K562 (cell line): Measurements from ENCODE around the gene RNF135. TPM values are rescaled to one million over a fixed set of nuclear protein-coding genes. Genes with fewer than 3 reads are reported as not detected.

Experiments used
- ATAC-seq: fragments of 200-7000 bp; cut with Tn5 transposase; 3 replicates; pipeline ENCODE4 v1.9.1; 2020; ENCODE audit warnings: moderate library complexity
- BruUV-seq: library from RNA; stranded (reverse); fragments of 400-500 nt; replicated peaks from 2 replicates; lab custom pipeline; 2021; lab: Mats Ljungman, UMichigan
- CTCF ChIA-PET: fragments of 300-600 bp; formaldehyde crosslinking; extraction: SDS; loops from one replicate; lab custom pipeline; 2021; ENCODE audit warnings: low intra/inter-chr PET ratio; lab: Yijun Ruan, JAX
- POLR2A ChIA-PET: fragments of 300-600, 350-650 bp; sonication (Branson Sonifier 250); formaldehyde crosslinking; extraction: SDS; loops from one replicate; lab custom pipeline; 2021; ENCODE audit warnings: antibody characterized with exemption, inconsistent platforms; lab: Yijun Ruan, JAX
- DNase-seq, 4 experiments: peaks; one replicate each; pipeline versions ENCODE4 v3.0.0 to v3.0.0-alpha.2; 2011 to 2018; ENCODE audit warnings: low spot score in 3 of 4, mixed read lengths in 3 of 4; ENCODE audit errors: extremely low read depth in 1 of 4
- FAIRE-seq: peaks from 2 replicates; lab custom pipeline; 2011; peaks lifted over from hg19 to GRCh38; lab: Jason Lieb, UNC
- H2AFZ ChIP-seq: 2 replicates; pipeline ENCODE4 v1.6.0; 2011; ENCODE audit warnings: low read depth, low read length, control low read depth, inconsistent platforms
- H3K27ac ChIP-seq: fragments of 200-600 bp; 3 replicates; pipeline ENCODE4 v1.8.0; 2011; ENCODE audit warnings: low read depth, mild to moderate bottlenecking, control low read depth, inconsistent platforms, low read length, moderate library complexity, mixed read lengths; ENCODE audit errors: extremely low read depth
- H3K27me3 ChIP-seq, 2 experiments: fragments of 300-600 bp in 1 of 2; 2 replicates in 1 of 2; 3 replicates in 1 of 2; pipeline versions ENCODE4 v1.6.0 to v1.8.0; 2011; ENCODE audit warnings: inconsistent platforms in 2 of 2, low read length in 2 of 2, mild to moderate bottlenecking in 1 of 2, mixed read lengths in 1 of 2, moderate library complexity in 1 of 2; ENCODE audit not compliant: control insufficient read depth in 2 of 2, insufficient read depth in 2 of 2
- H3K36me3 ChIP-seq: fragments of 300-600 bp; 3 replicates; pipeline ENCODE4 v1.8.0; 2011; ENCODE audit warnings: mild to moderate bottlenecking, low read length, inconsistent platforms; ENCODE audit not compliant: control insufficient read depth, insufficient read depth
- H3K4me1 ChIP-seq, 2 experiments: fragments of 200-600 bp in 1 of 2; replicated peaks in 1 of 2; 2 replicates in 1 of 2; 3 replicates in 1 of 2; pipeline versions ENCODE4 v1.5.1 to v1.8.0; 2011; ENCODE audit warnings: inconsistent platforms in 2 of 2, low read length in 2 of 2, mild to moderate bottlenecking in 1 of 2, mixed read lengths in 1 of 2, moderate library complexity in 1 of 2; ENCODE audit not compliant: control insufficient read depth in 2 of 2, insufficient read depth in 2 of 2
- H3K4me2 ChIP-seq: 2 replicates; pipeline ENCODE4 v1.6.1; 2011; ENCODE audit warnings: low read length, control low read depth, inconsistent platforms, mixed read lengths; ENCODE audit not compliant: insufficient read depth
- H3K4me3 ChIP-seq: fragments of 200-600 bp; sonication (generic), shearing (Covaris generic); 2 replicates; pipeline ENCODE4 v1.5.1; 2016; ENCODE audit warnings: control low read depth, inconsistent platforms
- H3K79me2 ChIP-seq: fragments of 200-600 bp; 3 replicates; pipeline ENCODE4 v1.8.0; 2011; ENCODE audit warnings: low read length, inconsistent platforms; ENCODE audit not compliant: control insufficient read depth, insufficient read depth
- H3K9ac ChIP-seq, 2 experiments: 2 replicates each; pipeline versions ENCODE4 v1.6.0 to v1.6.1; 2011; ENCODE audit warnings: low read depth in 2 of 2, low read length in 2 of 2, control low read depth in 1 of 2, inconsistent platforms in 1 of 2, mild to moderate bottlenecking in 1 of 2, mixed read lengths in 1 of 2; ENCODE audit not compliant: insufficient read depth in 1 of 2
- H3K9me1 ChIP-seq: one replicate; pipeline ENCODE4 v1.6.0; 2011; ENCODE audit warnings: inconsistent platforms, mild to moderate bottlenecking, low read length, moderate library complexity; ENCODE audit not compliant: control insufficient read depth, insufficient read depth
- H3K9me3 ChIP-seq: replicated peaks from 2 replicates; pipeline ENCODE4 v1.5.1; 2011; ENCODE audit warnings: low read depth, low read length, inconsistent platforms; ENCODE audit not compliant: control insufficient read depth, insufficient read depth
- H4K20me1 ChIP-seq: replicated peaks from 2 replicates; pipeline ENCODE4 v1.6.1; 2011; ENCODE audit warnings: low read length, inconsistent platforms, mixed read lengths; ENCODE audit not compliant: control insufficient read depth, insufficient read depth
- C11orf30 ChIP-seq: fragments of 450-650 bp; IDR thresholded peaks from 2 replicates; pipeline ENCODE4 v1.6.1; 2016; ENCODE audit warnings: low read depth, mild to moderate bottlenecking
- ZNF609 ChIP-seq: sonication (generic); formaldehyde crosslinking; IDR thresholded peaks from 2 replicates; pipeline ENCODE4 v1.8.1; 2023; ENCODE audit warnings: missing genetic modification reagents, mild to moderate bottlenecking, borderline replicate concordance
- WGBS: fragments of 100-300 bp; shearing (Covaris generic); methylation state at CpG from one replicate; pipeline ENCODE4 v1.1.6; 2016; ENCODE audit warnings: low coverage, mixed read lengths; ENCODE audit not compliant: insufficient coverage; ENCODE audit errors: missing lambda C conversion rate; 5-methylcytosine and 5-hydroxymethylcytosine counted together
- in situ Hi-C: fragments of 300-500 bp; cut with MboI; formaldehyde crosslinking; loops from 4 replicates; pipeline ENCODE4 v1.15.0; 2018; ENCODE audit warnings: inconsistent platforms, mixed read lengths
- intact Hi-C: fragments of 100-400 bp; cut with micrococcal nuclease; formaldehyde crosslinking; loops from 2 replicates; pipeline ENCODE4 v1.14.2; 2022
- polyA plus RNA-seq, 8 experiments: library from polyadenylated mRNA; depleted of rRNA in 4 of 8; stranded (reverse) in 5 of 8; unstranded in 3 of 8; fragments of >200 nt; fragmentation: Nextera tagmentation in 2 of 8; fragmentation: Illumina TruSeq in 1 of 8; extraction: Ambion mirVana in 2 of 8; extraction: Trizol in 1 of 8; gene quantifications; 2 replicates each; pipeline versions ENCODE4 v1.2.1 to v1.2.3, GENCODE V29; 2011 to 2014; ENCODE audit warnings: inconsistent platforms in 1 of 8, missing spikeins in 1 of 8
- total RNA-seq, 7 experiments: library from RNA; depleted of rRNA in 6 of 7; stranded (reverse); fragments of >200 nt in 6 of 7; fragmentation: Illumina TruSeq in 2 of 7; extraction: Trizol in 2 of 7; gene quantifications; 2 replicates each; pipeline versions ENCODE4 v1.2.1 to v1.2.3, GENCODE V29; 2011 to 2021; ENCODE audit warnings: low replicate concordance in 1 of 7

RNF135 gene
- total and polyA plus RNA-seq, 9 of the 15 experiments (the other 6 are each of a cell fraction or from before 2014, with no cell fraction given) = 0.08 TPM; not detected in 8

- H3K27ac ChIP-seq = no peak overlapping the region
- H3K9me3 ChIP-seq = no peaks in the 10 kb centered on the region
- intact Hi-C loops (no loop called here), in situ Hi-C loops (no loop called here)
- no peak for TF ChIP-seq ZNF609
- TF ChIP-seq C11orf30 = no peak
- peaks cover 20 to 53% of the 10 kb centered on the region in 2 experiments; a peak in 4 of 5 replicates for H3K27me3 ChIP-seq
- no peak for FAIRE-seq
- no peaks in the 10 kb centered on the region for H4K20me1 ChIP-seq
- BruUV-seq = no TSS peak
- no peak overlapping the region for H3K4me2 ChIP-seq
- no peaks in the 10 kb centered on the region for H3K9me1 ChIP-seq
- peaks cover 0 to 13% of the 10 kb centered on the region in 2 experiments; a peak in 2 of 5 replicates for H3K4me1 ChIP-seq
- H3K79me2 ChIP-seq = no peaks in the 10 kb centered on the region
- ChIA-PET CTCF (no interaction called here), POLR2A (interaction anchor here (0.9 kb wide), 1 partner anchor 15 kb away, joined by 4 read pairs; no protein-coding TSS in a partner anchor)
- H3K9ac ChIP-seq = no peak overlapping the region
- no peak overlapping the region for H2AFZ ChIP-seq
- 3% methylated on average over 6 of the region's 6 CpGs for WGBS
- no peak for DNase-seq
- H3K4me3 ChIP-seq = no peak overlapping the region
- no peak for ATAC-seq
- no peaks in the 10 kb centered on the region for H3K36me3 ChIP-seq
Observed at GRCh38 chr17:30926516-30926915, 44.3 kb upstream of the RNF135 start.
